Caco-2 (cell line): ENCODE measurements around the gene ABCA10. TPM values are rescaled to one million over a fixed set of nuclear protein-coding genes. Genes with fewer than 3 reads are reported as not detected.

Experiments used
- BruUV-seq: library from RNA; stranded (reverse); fragments of 400-500 nt; replicated peaks from 2 replicates; lab custom pipeline; 2021; lab: Mats Ljungman, UMichigan
- CTCF ChIA-PET: fragments of 300-600 bp; sonication (Branson Sonifier 250); formaldehyde crosslinking; loops from one replicate; lab custom pipeline; 2022; ENCODE audit warnings: antibody characterized with exemption; lab: Charles Lee
- POLR2A ChIA-PET: fragments of 300-600 bp; sonication (Branson Sonifier 250); formaldehyde crosslinking; loops from one replicate; lab custom pipeline; 2022; ENCODE audit warnings: antibody characterized with exemption; lab: Charles Lee
- DNase-seq, 2 experiments: peaks; one replicate each; pipeline versions ENCODE4 v3.0.0 to v3.0.0-alpha.2; 2020 to 2022
- H3K27me3 ChIP-seq: replicated peaks from 2 replicates; pipeline ENCODE4 v1.6.0; 2011; ENCODE audit warnings: low read length; ENCODE audit not compliant: control insufficient read depth, insufficient read depth
- H3K36me3 ChIP-seq: 2 replicates; pipeline ENCODE4 v1.5.1; 2011; ENCODE audit warnings: low read length; ENCODE audit not compliant: control insufficient read depth, insufficient read depth
- H3K4me1 ChIP-seq: fragments of 250-450 bp; sonication (Bioruptor Pico); 2 replicates; pipeline ENCODE4 v1.5.1; 2020; ENCODE audit warnings: mild to moderate bottlenecking
- H3K4me3 ChIP-seq: 2 replicates; pipeline ENCODE4 v1.5.1; 2011; ENCODE audit warnings: low read depth, mild to moderate bottlenecking, control low read depth, low read length
- H3K9me3 ChIP-seq: fragments of 250-450 bp; sonication (Bioruptor Pico); 2 replicates; pipeline ENCODE4 v1.5.1; 2020; ENCODE audit warnings: mild to moderate bottlenecking, moderate library complexity
- H3K27ac Mint-ChIP-seq: one replicate; pipeline ENCODE4 v1.8.0; 2022; ENCODE audit warnings: mixed read lengths; ENCODE audit not compliant: unreplicated experiment
- H3K27me3 Mint-ChIP-seq: one replicate; pipeline ENCODE4 v1.8.0; 2022; ENCODE audit warnings: mixed read lengths; ENCODE audit not compliant: insufficient read depth, unreplicated experiment
- H3K36me3 Mint-ChIP-seq: one replicate; pipeline ENCODE4 v1.8.0; 2022; ENCODE audit warnings: mild to moderate bottlenecking, mixed read lengths; ENCODE audit not compliant: insufficient read depth, unreplicated experiment
- H3K4me1 Mint-ChIP-seq: one replicate; pipeline ENCODE4 v1.8.0; 2022; ENCODE audit warnings: low read depth, mixed read lengths; ENCODE audit not compliant: unreplicated experiment
- H3K4me3 Mint-ChIP-seq: one replicate; pipeline ENCODE4 v1.8.0; 2022; ENCODE audit warnings: mild to moderate bottlenecking, moderate library complexity, mixed read lengths; ENCODE audit not compliant: unreplicated experiment
- H3K9me3 Mint-ChIP-seq: one replicate; pipeline ENCODE4 v1.8.0; 2022; ENCODE audit warnings: mixed read lengths; ENCODE audit not compliant: unreplicated experiment
- CTCF ChIP-seq, 2 experiments: fragments of 200-600 bp in 1 of 2; IDR thresholded peaks; 1 replicate in 1 of 2; 2 replicates in 1 of 2; pipeline versions ENCODE4 v1.5.1 to v1.8.0; 2011 to 2022; ENCODE audit warnings: antibody characterized with exemption in 1 of 2, control low read depth in 1 of 2, inconsistent platforms in 1 of 2, low read depth in 1 of 2, low read length in 1 of 2, mild to moderate bottlenecking in 1 of 2, moderate library complexity in 1 of 2; ENCODE audit not compliant: insufficient read depth in 1 of 2, severe bottlenecking in 1 of 2, unreplicated experiment in 1 of 2
- intact Hi-C: fragments of 100-400 bp; cut with micrococcal nuclease; formaldehyde crosslinking; loops from one replicate; pipeline ENCODE4 v1.10.0; 2022; ENCODE audit not compliant: unreplicated experiment
- total RNA-seq: library from RNA; stranded (reverse); gene quantifications from 2 replicates; pipeline ENCODE4 v1.2.3, GENCODE V29; 2022

ABCA10 gene
- total RNA-seq, 1 experiment from 2014 or later = not detected

DNA sequence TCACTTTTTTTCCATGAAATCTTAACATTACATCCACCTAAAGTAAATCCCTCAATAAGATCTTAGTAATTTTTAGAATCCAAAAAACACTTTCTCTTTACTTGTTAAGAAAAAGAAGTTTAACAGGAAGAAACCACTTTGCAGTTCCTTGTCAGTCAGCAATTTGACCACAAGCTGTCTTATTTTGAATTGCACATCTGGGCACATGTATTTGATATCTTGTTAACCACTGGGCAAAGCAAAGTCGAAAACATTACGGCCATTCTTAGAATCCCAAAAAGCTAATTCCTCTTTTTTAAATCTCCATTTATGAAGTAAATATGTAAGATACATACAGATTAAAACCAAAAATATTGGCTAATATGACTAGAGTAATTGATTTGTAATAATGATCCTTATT is 1.1 kb downstream of the ABCA10 start:
- 0 out of 2 replicates have a peak, but pooled peaks cover 3% of the 10 kb centered on the region for H3K4me1 ChIP-seq
- TF ChIP-seq CTCF (IDR thresholded peaks at IDR 0.05; ENCODE audit: insufficient read depth in 1 of 2, low read depth in 1 of 2, low read length in 1 of 2, severe bottlenecking in 1 of 2, unreplicated experiment in 1 of 2) = no peak
- H3K36me3 Mint-ChIP-seq = no peaks in the 10 kb centered on the region
- no peak overlapping the region for H3K4me3 ChIP-seq
- intact Hi-C loops = no loop called here
- H3K36me3 ChIP-seq = no peaks in the 10 kb centered on the region
- H3K27ac Mint-ChIP-seq = no peak overlapping the region
- no peaks in the 10 kb centered on the region for H3K27me3 Mint-ChIP-seq
- H3K4me3 Mint-ChIP-seq = no peak overlapping the region
- H3K9me3 ChIP-seq = no peaks in the 10 kb centered on the region; the same call in 1 of the 2 replicates
- H3K9me3 Mint-ChIP-seq = peaks cover 23% of the 10 kb centered on the region
- H3K27me3 ChIP-seq = no peaks in the 10 kb centered on the region
- DNase-seq = no peak
- CTCF ChIA-PET = no interaction called here
- no peaks in the 10 kb centered on the region for H3K4me1 Mint-ChIP-seq
- POLR2A ChIA-PET = no interaction called here
- no TSS peak for BruUV-seq

GRCh38 chr17:69223809-69224208 is 4.8 kb downstream of the ABCA10 start:
- intact Hi-C loops = no loop called here
- H3K27me3 Mint-ChIP-seq = no peaks in the 10 kb centered on the region
- DNase-seq = no peak
- Histone ChIP-seq H3K27me3 (no peaks in the 10 kb centered on the region), H3K4me1 (0 out of 2 replicates have a peak, but pooled peaks cover 3% of the 10 kb centered on the region), H3K36me3 (no peaks in the 10 kb centered on the region), H3K9me3 (no peaks in the 10 kb centered on the region; the same call in 1 of the 2 replicates), H3K4me3 (no peak overlapping the region)
- BruUV-seq = no TSS peak
- ChIA-PET CTCF (interaction anchor here (0.6 kb wide), 1 partner anchor 11 kb away, joined by 6 read pairs; no protein-coding TSS in a partner anchor), POLR2A (no interaction called here)
- H3K27ac Mint-ChIP-seq = no peak overlapping the region
- no peak for TF ChIP-seq CTCF (IDR thresholded peaks at IDR 0.05; ENCODE audit: insufficient read depth in 1 of 2, low read depth in 1 of 2, low read length in 1 of 2, severe bottlenecking in 1 of 2, unreplicated experiment in 1 of 2)
- no peak overlapping the region for H3K4me3 Mint-ChIP-seq
- peaks cover 16% of the 10 kb centered on the region for H3K4me1 Mint-ChIP-seq
- peaks cover 12% of the 10 kb centered on the region for H3K9me3 Mint-ChIP-seq
- H3K36me3 Mint-ChIP-seq = no peaks in the 10 kb centered on the region

DNA sequence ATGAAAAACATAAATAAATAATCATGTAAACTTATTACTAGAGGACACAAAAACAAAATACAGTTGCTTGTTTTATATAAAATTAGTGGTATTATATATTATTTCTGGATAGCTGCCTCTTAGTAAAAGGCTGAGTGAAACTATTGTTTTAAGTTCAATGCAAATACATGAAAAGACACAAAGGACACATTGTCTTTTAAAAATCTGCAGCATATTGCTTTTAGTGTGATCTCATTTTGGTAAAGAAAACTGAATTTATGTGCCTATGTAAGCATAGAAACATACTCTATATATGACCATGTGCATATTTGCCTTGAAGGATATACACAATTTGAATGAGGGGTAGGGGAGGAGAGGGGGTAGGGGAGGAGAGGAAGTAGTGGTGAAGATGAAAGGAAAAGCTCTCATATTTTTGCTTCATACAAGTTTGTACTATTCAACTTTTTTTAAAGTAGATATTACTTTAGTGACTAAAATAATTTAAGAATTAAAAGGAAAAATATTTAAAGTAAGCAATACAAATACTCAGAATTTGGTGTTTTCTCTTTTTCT is 5.8 kb downstream of the ABCA10 start:
- H3K4me3 Mint-ChIP-seq = no peak overlapping the region
- H3K36me3 ChIP-seq = no peaks in the 10 kb centered on the region
- H3K9me3 ChIP-seq = no peaks in the 10 kb centered on the region; the same call in 1 of the 2 replicates
- CTCF ChIA-PET = no interaction called here
- no peak for TF ChIP-seq CTCF (IDR thresholded peaks at IDR 0.05; ENCODE audit: insufficient read depth in 1 of 2, low read depth in 1 of 2, low read length in 1 of 2, severe bottlenecking in 1 of 2, unreplicated experiment in 1 of 2)
- H3K27me3 ChIP-seq = no peaks in the 10 kb centered on the region
- intact Hi-C loops = no loop called here
- H3K4me1 Mint-ChIP-seq = peaks cover 16% of the 10 kb centered on the region
- H3K4me3 ChIP-seq = no peak overlapping the region
- no peak for DNase-seq
- H3K4me1 ChIP-seq = 0 out of 2 replicates have a peak, but pooled peaks cover 3% of the 10 kb centered on the region
- no peaks in the 10 kb centered on the region for H3K36me3 Mint-ChIP-seq
- H3K9me3 Mint-ChIP-seq = peaks cover 12% of the 10 kb centered on the region
- no peak overlapping the region for H3K27ac Mint-ChIP-seq
- H3K27me3 Mint-ChIP-seq = no peaks in the 10 kb centered on the region
- POLR2A ChIA-PET = no interaction called here
- BruUV-seq = no TSS peak
